Measurements from ENCODE around the gene RASL10B.

RASL10B gene

GRCh38 chr17:35766489-35766877 is 35.0 kb downstream of the RASL10B start:
- H3K4me3 ChIP-seq (ENCODE audit: low read depth, low read length), result no peak overlapping the region
- in situ Hi-C loops (cut with HindIII; ENCODE audit: low sequenced_read_pairs), result no loop called here
- no peak for DNase-seq (ENCODE audit: low read depth, low spot score)
- no peak for TF ChIP-seq CTCF (IDR thresholded peaks at IDR 0.05; ENCODE audit: low read depth, low read length)

- in situ Hi-C loops (cut with HindIII; ENCODE audit: low sequenced_read_pairs), result no loop called here
- no peak overlapping the region for H3K4me3 ChIP-seq (ENCODE audit: low read depth, low read length)
- TF ChIP-seq CTCF (IDR thresholded peaks at IDR 0.05; ENCODE audit: low read depth, low read length), result peak; percentile 52
- DNase-seq (ENCODE audit: low read depth, low spot score), result peak; percentile 36
Observed at GRCh38 chr17:35766903-35767510, 35.6 kb downstream of the RASL10B start.

- no peak for TF ChIP-seq CTCF (IDR thresholded peaks at IDR 0.05; ENCODE audit: low read depth, low read length)
- DNase-seq (ENCODE audit: low read depth, low spot score), result no peak
- no peak overlapping the region for H3K4me3 ChIP-seq (ENCODE audit: low read depth, low read length)
- in situ Hi-C loops (cut with HindIII; ENCODE audit: low sequenced_read_pairs), result no loop called here
Observed at GRCh38 chr17:35768797-35769196, 37.4 kb downstream of the RASL10B start.

GRCh38 chr17:35769895-35770486 is 38.6 kb downstream of the RASL10B start:
- no peak for DNase-seq (ENCODE audit: low read depth, low spot score)
- H3K4me3 ChIP-seq (ENCODE audit: low read depth, low read length), result no peak overlapping the region
- peak; percentile 26 for TF ChIP-seq CTCF (IDR thresholded peaks at IDR 0.05; ENCODE audit: low read depth, low read length)
- in situ Hi-C loops (cut with HindIII; ENCODE audit: low sequenced_read_pairs), result no loop called here

- in situ Hi-C loops (cut with HindIII; ENCODE audit: low sequenced_read_pairs), result no loop called here
- H3K4me3 ChIP-seq (ENCODE audit: low read depth, low read length), result no peak overlapping the region
- no peak for DNase-seq (ENCODE audit: low read depth, low spot score)
- TF ChIP-seq CTCF (IDR thresholded peaks at IDR 0.05; ENCODE audit: low read depth, low read length), result no peak
Observed at GRCh38 chr17:35773129-35773528, 41.7 kb downstream of the RASL10B start.

- TF ChIP-seq CTCF (IDR thresholded peaks at IDR 0.05; ENCODE audit: low read depth, low read length), result no peak
- no peak for DNase-seq (ENCODE audit: low read depth, low spot score)
- in situ Hi-C loops (cut with HindIII; ENCODE audit: low sequenced_read_pairs), result no loop called here
- no peak overlapping the region for H3K4me3 ChIP-seq (ENCODE audit: low read depth, low read length)
Observed at GRCh38 chr17:35773679-35774425, 42.4 kb downstream of the RASL10B start.

All from astrocyte of the spinal cord (primary cell).